ENCODE measurements around the gene YTHDC1.

The YTHDC1 gene

DNA sequence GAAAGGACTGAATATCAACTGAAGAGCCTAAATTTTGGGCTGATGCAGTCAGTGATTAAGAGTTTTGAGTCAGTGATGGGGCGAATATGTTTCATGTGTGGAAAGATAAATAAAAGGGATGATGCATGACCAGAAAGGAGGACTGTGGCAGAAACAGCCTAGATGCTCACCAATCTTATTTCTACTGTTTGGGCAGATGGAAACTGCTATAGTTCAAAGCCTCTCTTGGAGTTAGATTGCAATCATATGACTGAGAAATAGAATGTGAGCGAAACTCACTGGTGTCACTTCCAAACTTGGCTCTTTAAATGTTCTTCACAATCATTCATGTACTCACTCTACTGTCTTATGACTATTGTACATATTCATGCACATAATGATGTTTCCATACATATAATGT lies 35.4 kb upstream of the YTHDC1 start:
- Histone ChIP-seq H3K4me2 (ENCODE audit: low read depth, low read length, poor library complexity, severe bottlenecking) (no peak overlapping the region), H3K27me3 (ENCODE audit: insufficient read depth, low read length, poor library complexity, severe bottlenecking) (no peaks in the 10 kb centered on the region), H3K9me2 (replicated peaks; ENCODE audit: low read depth, low read length) (no peaks in the 10 kb centered on the region), H3K36me3 (ENCODE audit: insufficient read depth, low read length) (no peaks in the 10 kb centered on the region), H4K20me1 (ENCODE audit: insufficient read depth, low read length, poor library complexity, severe bottlenecking) (no peaks in the 10 kb centered on the region), H2AFZ (ENCODE audit: low read length) (no peak overlapping the region), H3K9me3 (ENCODE audit: insufficient read depth, low read depth, low read length) (no peaks in the 10 kb centered on the region), H3K4me1 (ENCODE audit: insufficient read depth, low read length, poor library complexity, severe bottlenecking) (no peaks in the 10 kb centered on the region), H3F3A (ENCODE audit: low read depth) (no peaks in the 10 kb centered on the region), H3K79me2 (ENCODE audit: insufficient read depth, low read length) (no peaks in the 10 kb centered on the region), H3K4me3 (ENCODE audit: low read length, poor library complexity, severe bottlenecking) (no peak overlapping the region), H3K9ac (ENCODE audit: low read depth, low read length, poor library complexity, severe bottlenecking) (no peak overlapping the region)
- TF ChIP-seq EZH2phosphoT487 (IDR thresholded peaks at IDR 0.05; ENCODE audit: borderline replicate concordance) (no peak), CTCF (conservative IDR thresholded peaks at IDR 0.05; ENCODE audit: low read length) (no peak)

DNA sequence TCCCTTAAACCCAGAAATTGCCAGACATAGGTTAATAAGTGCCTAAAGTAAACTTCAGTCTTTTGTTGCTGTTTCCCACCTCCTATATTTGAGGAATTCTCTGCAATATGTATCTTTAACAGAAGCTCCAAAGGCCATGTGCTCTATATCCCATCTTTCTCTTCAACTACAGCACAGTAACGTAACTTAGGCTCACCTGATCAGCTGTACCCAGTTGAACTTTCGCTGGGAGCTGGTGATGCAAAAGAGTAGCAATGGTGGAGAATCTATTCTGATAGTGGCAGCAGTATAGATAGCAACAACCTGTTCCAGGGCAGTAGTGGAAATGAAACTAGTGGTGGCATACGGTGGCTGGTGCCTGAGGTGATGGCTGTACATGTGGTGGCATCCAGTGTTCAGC lies 33.2 kb upstream of the YTHDC1 start:
- H4K20me1 ChIP-seq (ENCODE audit: insufficient read depth, low read length, poor library complexity, severe bottlenecking): no peaks in the 10 kb centered on the region
- TF ChIP-seq EZH2phosphoT487 (IDR thresholded peaks at IDR 0.05; ENCODE audit: borderline replicate concordance): no peak
- no peaks in the 10 kb centered on the region for H3K36me3 ChIP-seq (ENCODE audit: insufficient read depth, low read length)
- H3K4me3 ChIP-seq (ENCODE audit: low read length, poor library complexity, severe bottlenecking): no peak overlapping the region
- H3K9me3 ChIP-seq (ENCODE audit: insufficient read depth, low read depth, low read length): no peaks in the 10 kb centered on the region
- no peaks in the 10 kb centered on the region for H3K79me2 ChIP-seq (ENCODE audit: insufficient read depth, low read length)
- H3K4me2 ChIP-seq (ENCODE audit: low read depth, low read length, poor library complexity, severe bottlenecking): no peak overlapping the region
- no peaks in the 10 kb centered on the region for H3K4me1 ChIP-seq (ENCODE audit: insufficient read depth, low read length, poor library complexity, severe bottlenecking)
- H3K9ac ChIP-seq (ENCODE audit: low read depth, low read length, poor library complexity, severe bottlenecking): no peak overlapping the region
- H3F3A ChIP-seq (ENCODE audit: low read depth): no peaks in the 10 kb centered on the region
- no peaks in the 10 kb centered on the region for H3K27me3 ChIP-seq (ENCODE audit: insufficient read depth, low read length, poor library complexity, severe bottlenecking)
- H3K9me2 ChIP-seq (replicated peaks; ENCODE audit: low read depth, low read length): no peaks in the 10 kb centered on the region
- no peak overlapping the region for H2AFZ ChIP-seq (ENCODE audit: low read length)

GRCh38 chr4:68378226-68378625 lies 28.3 kb upstream of the YTHDC1 start:
- no peaks in the 10 kb centered on the region for H3K9me3 ChIP-seq (ENCODE audit: insufficient read depth, low read depth, low read length)
- H3K4me1 ChIP-seq (ENCODE audit: insufficient read depth, low read length, poor library complexity, severe bottlenecking): peaks cover 4% of the 10 kb centered on the region
- no peaks in the 10 kb centered on the region for H3K36me3 ChIP-seq (ENCODE audit: insufficient read depth, low read length)
- TF ChIP-seq EZH2phosphoT487 (IDR thresholded peaks at IDR 0.05; ENCODE audit: borderline replicate concordance) (no peak), CTCF (conservative IDR thresholded peaks at IDR 0.05; ENCODE audit: low read length) (no peak)
- no peaks in the 10 kb centered on the region for H3K79me2 ChIP-seq (ENCODE audit: insufficient read depth, low read length)
- H2AFZ ChIP-seq (ENCODE audit: low read length): no peak overlapping the region
- no peak overlapping the region for H3K4me3 ChIP-seq (ENCODE audit: low read length, poor library complexity, severe bottlenecking)
- H3K4me2 ChIP-seq (ENCODE audit: low read depth, low read length, poor library complexity, severe bottlenecking): no peak overlapping the region
- H3K27me3 ChIP-seq (ENCODE audit: insufficient read depth, low read length, poor library complexity, severe bottlenecking): no peaks in the 10 kb centered on the region
- H3K9me2 ChIP-seq (replicated peaks; ENCODE audit: low read depth, low read length): no peaks in the 10 kb centered on the region
- H3F3A ChIP-seq (ENCODE audit: low read depth): no peaks in the 10 kb centered on the region
- H4K20me1 ChIP-seq (ENCODE audit: insufficient read depth, low read length, poor library complexity, severe bottlenecking): no peaks in the 10 kb centered on the region
- H3K9ac ChIP-seq (ENCODE audit: low read depth, low read length, poor library complexity, severe bottlenecking): no peak overlapping the region

All from Loucy (cell line).